SK-N-SH (cell line): ENCODE measurements around the gene ATN1. TPM values are rescaled to one million over a fixed set of nuclear protein-coding genes. Genes with fewer than 3 reads are reported as not detected.

Experiments
- CTCF ChIA-PET: fragments of 300-600, 350-600 bp; formaldehyde crosslinking; extraction: SDS; loops from one replicate; lab custom pipeline; 2021; lab: Yijun Ruan, JAX
- POLR2A ChIA-PET: fragments of 350-600 bp; sonication (Branson Sonifier 250); formaldehyde crosslinking; extraction: SDS; loops from one replicate; lab custom pipeline; 2020; ENCODE audit warnings: antibody characterized with exemption, inconsistent platforms; lab: Yijun Ruan, JAX
- DNase-seq: peaks from one replicate; pipeline ENCODE4 v3.0.0; 2012
- H2AFZ ChIP-seq: fragments of 200-600 bp; sonication (generic); 2 replicates; pipeline ENCODE4 v1.8.1; 2016; ENCODE audit warnings: antibody characterized with exemption, mild to moderate bottlenecking, low read depth
- H3F3A ChIP-seq: fragments of 200-600 bp; sonication (generic); replicated peaks from 2 replicates; pipeline ENCODE3; 2016; ENCODE audit warnings: antibody characterized with exemption, mild to moderate bottlenecking; ENCODE audit not compliant: insufficient read depth
- H3K27ac ChIP-seq, 2 experiments: fragments of 200-500 bp in 1 of 2; fragments of 200-600 bp in 1 of 2; sonication (Bioruptor generic) in 1 of 2; sonication (generic), shearing (Covaris generic) in 1 of 2; 2 replicates each; pipeline versions ENCODE4 v1.5.1 to v1.6.1; 2014 to 2016; ENCODE audit warnings: low read depth in 2 of 2, inconsistent platforms in 1 of 2, low read length in 1 of 2, mild to moderate bottlenecking in 1 of 2, mixed read lengths in 1 of 2
- H3K27me3 ChIP-seq: fragments of 200-600 bp; sonication (generic), shearing (Covaris generic); 2 replicates; pipeline ENCODE4 v1.6.1; 2016; ENCODE audit warnings: mixed run types; ENCODE audit not compliant: insufficient read depth
- H3K36me3 ChIP-seq, 2 experiments: fragments of 200-500 bp in 1 of 2; fragments of 200-600 bp in 1 of 2; sonication (Bioruptor generic) in 1 of 2; sonication (generic) in 1 of 2; replicated peaks in 1 of 2; 2 replicates each; pipeline versions ENCODE3 to v1.5.1; 2014 to 2016; ENCODE audit warnings: low read length in 1 of 2, mild to moderate bottlenecking in 1 of 2; ENCODE audit not compliant: insufficient read depth in 2 of 2, control insufficient read depth in 1 of 2
- H3K4me1 ChIP-seq, 2 experiments: fragments of 200-500 bp in 1 of 2; fragments of 200-600 bp in 1 of 2; sonication (Bioruptor generic) in 1 of 2; sonication (generic), shearing (Covaris generic) in 1 of 2; 2 replicates each; pipeline versions ENCODE4 v1.5.1 to v1.6.1; 2014 to 2016; ENCODE audit warnings: low read depth in 1 of 2, low read length in 1 of 2, mixed run types in 1 of 2; ENCODE audit not compliant: insufficient read depth in 2 of 2, control insufficient read depth in 1 of 2
- H3K4me2 ChIP-seq: fragments of 200-600 bp; sonication (generic), shearing (Covaris generic); 2 replicates; pipeline ENCODE4 v1.6.1; 2017; ENCODE audit warnings: mixed run types
- H3K4me3 ChIP-seq, 2 experiments: fragments of 200-500 bp in 1 of 2; fragments of 200-600 bp in 1 of 2; sonication (Bioruptor generic) in 1 of 2; sonication (generic), shearing (Covaris generic) in 1 of 2; 2 replicates each; pipeline versions ENCODE4 v1.5.1 to v1.8.1; 2014 to 2016; ENCODE audit warnings: low read depth in 2 of 2, inconsistent platforms in 1 of 2, low read length in 1 of 2, mild to moderate bottlenecking in 1 of 2, mixed read lengths in 1 of 2, moderate library complexity in 1 of 2
- H3K79me2 ChIP-seq: fragments of 200-600 bp; sonication (generic); 2 replicates; pipeline ENCODE4 v1.8.1; 2017; ENCODE audit warnings: mild to moderate bottlenecking; ENCODE audit not compliant: insufficient read depth
- H3K9ac ChIP-seq: fragments of 200-600 bp; sonication (generic); 2 replicates; pipeline ENCODE4 v1.6.1; 2017; ENCODE audit warnings: mixed run types
- H3K9me2 ChIP-seq: fragments of 200-600 bp; sonication (generic); 2 replicates; pipeline ENCODE4 v1.6.1; 2017; ENCODE audit warnings: mixed run types
- H3K9me3 ChIP-seq: fragments of 200-600 bp; sonication (generic); 2 replicates; pipeline ENCODE4 v1.6.1; 2017; ENCODE audit warnings: mixed run types, mild to moderate bottlenecking, moderate library complexity
- H4K20me1 ChIP-seq: fragments of 200-600 bp; sonication (generic); 2 replicates; pipeline ENCODE4 v1.6.1; 2017; ENCODE audit warnings: mild to moderate bottlenecking, mixed run types; ENCODE audit not compliant: insufficient read depth
- CHD2 ChIP-seq: fragments of 150-350 bp; IDR thresholded peaks from 2 replicates; pipeline ENCODE4 v1.6.1; 2018; ENCODE audit warnings: low read length; ENCODE audit not compliant: partially characterized antibody
- CTCF ChIP-seq: fragments of 200-600 bp; sonication (generic); IDR thresholded peaks from 2 replicates; pipeline ENCODE4 v1.6.1; 2017; ENCODE audit warnings: antibody characterized with exemption, mild to moderate bottlenecking, moderate library complexity
- EZH2phosphoT487 ChIP-seq: fragments of 200-600 bp; sonication (generic); IDR thresholded peaks from 2 replicates; pipeline ENCODE4 v1.6.1; 2017; ENCODE audit warnings: low read depth, mixed run types, mild to moderate bottlenecking, antibody characterized with exemption, moderate library complexity, borderline replicate concordance
- IRF3 ChIP-seq: fragments of 150-350 bp; IDR thresholded peaks from 2 replicates; pipeline ENCODE4 v1.6.1; 2016; ENCODE audit warnings: mild to moderate bottlenecking, low read depth, low read length
- JUND ChIP-seq: IDR thresholded peaks from 2 replicates; pipeline ENCODE4 v1.4.0; 2012
- MAX ChIP-seq: IDR thresholded peaks from 2 replicates; pipeline ENCODE4 v1.4.0; 2012; ENCODE audit warnings: low read depth
- MEF2A ChIP-seq: IDR thresholded peaks from 2 replicates; pipeline ENCODE4 v1.4.0; 2012; ENCODE audit warnings: low read depth, borderline replicate concordance
- MXI1 ChIP-seq: IDR thresholded peaks from 2 replicates; pipeline ENCODE4 v1.6.1; 2012; ENCODE audit warnings: mild to moderate bottlenecking, low read depth, low read length, improper control_type of control experiment
- NFIC ChIP-seq: IDR thresholded peaks from 2 replicates; pipeline ENCODE4 v1.4.0; 2012; ENCODE audit warnings: borderline replicate concordance
- NRF1 ChIP-seq: IDR thresholded peaks from 2 replicates; pipeline ENCODE4 v1.6.1; 2012; ENCODE audit warnings: low read depth, mild to moderate bottlenecking, low read length
- POLR2AphosphoS5 ChIP-seq: IDR thresholded peaks from 2 replicates; pipeline ENCODE4 v1.6.1; 2012; ENCODE audit warnings: low read depth, low read length
- RAD21 ChIP-seq: IDR thresholded peaks from 2 replicates; pipeline ENCODE4 v1.6.1; 2012; ENCODE audit warnings: mild to moderate bottlenecking, low read length
- RCOR1 ChIP-seq: fragments of 150-350 bp; IDR thresholded peaks from 2 replicates; pipeline ENCODE4 v1.6.1; 2017; ENCODE audit warnings: antibody characterized with exemption, low read length
- RFX5 ChIP-seq: IDR thresholded peaks from 2 replicates; pipeline ENCODE4 v1.6.1; 2012; ENCODE audit warnings: mild to moderate bottlenecking, improper control_type of control experiment, low read length
- SIN3A ChIP-seq: IDR thresholded peaks from 2 replicates; pipeline ENCODE4 v1.6.1; 2012; ENCODE audit warnings: low read depth, mild to moderate bottlenecking, low read length, moderate library complexity, borderline replicate concordance
- TCF12 ChIP-seq: IDR thresholded peaks from 2 replicates; pipeline ENCODE4 v1.4.0; 2012
- TEAD4 ChIP-seq: IDR thresholded peaks from 2 replicates; pipeline ENCODE4 v1.4.0; 2012; ENCODE audit warnings: mild to moderate bottlenecking, borderline replicate concordance; ENCODE audit not compliant: insufficient read depth
- YY1 ChIP-seq: IDR thresholded peaks from 2 replicates; pipeline ENCODE4 v1.4.0; 2012; ENCODE audit warnings: low read depth, mild to moderate bottlenecking
- ZBTB33 ChIP-seq: IDR thresholded peaks from 2 replicates; pipeline ENCODE4 v1.4.0; 2012; ENCODE audit warnings: low read depth, borderline replicate concordance
- WGBS: methylation state at CpG from one replicate; pipeline ENCODE4 v1.1.6; 2017; ENCODE audit warnings: low lambda C conversion rate; 5-methylcytosine and 5-hydroxymethylcytosine counted together
- polyA plus RNA-seq, 3 experiments: library from polyadenylated mRNA; depleted of rRNA; stranded (reverse); fragments of >200 nt; gene quantifications; 2 replicates each; pipeline ENCODE4 v1.2.3, GENCODE V29; 2012

ATN1 gene
- polyA plus RNA-seq, 1 of the 3 experiments (the other 2 are of a cell fraction) = 29.3 TPM

- no peak for TF ChIP-seq CTCF
These were observed 51.3 kb downstream of the ATN1 start (continued) for GRCh38 chr12:6979021-6979420.

- Histone ChIP-seq H3K9me2 (no peaks in the 10 kb centered on the region), H3K9me3 (no peaks in the 10 kb centered on the region), H2AFZ (no peak overlapping the region), H3K4me3 (no peak overlapping the region), H3K27ac (no peak overlapping the region), H3K9ac (no peak overlapping the region), H3F3A (no peaks in the 10 kb centered on the region), H3K4me2 (no peak overlapping the region), H3K36me3 (peaks cover 51 to 74% of the 10 kb centered on the region in 2 experiments), H3K79me2 (no peaks in the 10 kb centered on the region), H4K20me1 (no peaks in the 10 kb centered on the region), H3K4me1 (no peaks in the 10 kb centered on the region), H3K27me3 (no peaks in the 10 kb centered on the region)
- 95% methylated on average over 3 of the region's 3 CpGs for WGBS
- TF ChIP-seq TCF12 (no peak), SIN3A (no peak), CTCF (no peak), RFX5 (no peak), RCOR1 (no peak), NFIC (no peak), JUND (no peak), NRF1 (no peak), RAD21 (no peak), MXI1 (no peak)
- POLR2A ChIA-PET = no interaction called here
- CTCF ChIA-PET = interaction anchor here (0.8 to 1.9 kb wide), 3 partner anchors 39 to 163 kb away, joined by 3 to 4 read pairs (median 3); partner anchors contain the start of gene LPCAT3
- DNase-seq = no peak
These were observed 51.7 kb downstream of the ATN1 start for GRCh38 chr12:6979453-6979852.

GRCh38 chr12:6980075-6980474 is 52.3 kb downstream of the ATN1 start:
- Histone ChIP-seq H3K4me2 (no peak overlapping the region), H3K79me2 (no peaks in the 10 kb centered on the region), H3K9ac (no peak overlapping the region), H2AFZ (no peak overlapping the region), H3K27me3 (no peaks in the 10 kb centered on the region), H3F3A (no peaks in the 10 kb centered on the region), H4K20me1 (no peaks in the 10 kb centered on the region), H3K9me3 (no peaks in the 10 kb centered on the region), H3K27ac (no peak overlapping the region), H3K4me3 (no peak overlapping the region), H3K9me2 (no peaks in the 10 kb centered on the region), H3K36me3 (peaks cover 48 to 67% of the 10 kb centered on the region in 2 experiments), H3K4me1 (no peaks in the 10 kb centered on the region)
- WGBS = 96% methylated on average over 4 of the region's 4 CpGs
- no peak for DNase-seq
- ChIA-PET CTCF (interaction anchor here (1.3 kb wide), 1 partner anchor 38 kb away, joined by 3 read pairs; the partner anchor contains the start of gene LPCAT3), POLR2A (no interaction called here)
- TF ChIP-seq MEF2A (no peak), MXI1 (no peak), ZBTB33 (no peak), YY1 (no peak), EZH2phosphoT487 (no peak), POLR2AphosphoS5 (no peak), RCOR1 (no peak), TEAD4 (no peak), MAX (no peak), IRF3 (no peak), CHD2 (no peak)
